ENCODE results near the gene UGT2A2. TPM values are rescaled to one million over a fixed set of nuclear protein-coding genes. Genes with fewer than 3 reads are reported as not detected.
"Not testable (repeated sequence)": the region's sequence is repeated elsewhere in the genome, so short reads cannot be mapped to it uniquely, and the experiment has no call there.

The UGT2A2 gene
- not detected for total RNA-seq
- not detected for polyA plus RNA-seq
- long read RNA-seq, donor 1 = 0 reads
- long read RNA-seq, donor 2 = 0 reads
- long read RNA-seq, donor 3 = 0 reads
- long read RNA-seq, donor 4 = 0 reads
- long read RNA-seq, donor 5 = 0 reads
- long read RNA-seq, donor 6 = 0 reads
- long read RNA-seq, donor 7 = 0 reads
- long read RNA-seq, donor 8 = 0 reads
- long read RNA-seq, donor 9 = 0 reads
- long read RNA-seq, donor 10 = 0 reads

- H3K27me3 ChIP-seq = no peaks in the 10 kb centered on the region
- no peak within 1 kb of the TSS for H3K4me3 ChIP-seq
- DNase-seq = no peak
- no peak within 1 kb of the TSS for H3K27ac ChIP-seq
- intact Hi-C loops (cut with DNase I; ENCODE audit: low total_unique reads) = no loop called here
- H3K36me3 ChIP-seq = no peaks in the 10 kb centered on the region
- H3K4me1 ChIP-seq = no peaks in the 10 kb centered on the region
- 87 to 97% (median 96%) methylated on average over 3 of the region's 3 CpGs for WGBS, 5 donors
- H3K9me3 ChIP-seq = no peaks in the 10 kb centered on the region
- TF ChIP-seq POLR2AphosphoS5 (IDR thresholded peaks at IDR 0.05) = no peak
- TF ChIP-seq, protein P1, sequence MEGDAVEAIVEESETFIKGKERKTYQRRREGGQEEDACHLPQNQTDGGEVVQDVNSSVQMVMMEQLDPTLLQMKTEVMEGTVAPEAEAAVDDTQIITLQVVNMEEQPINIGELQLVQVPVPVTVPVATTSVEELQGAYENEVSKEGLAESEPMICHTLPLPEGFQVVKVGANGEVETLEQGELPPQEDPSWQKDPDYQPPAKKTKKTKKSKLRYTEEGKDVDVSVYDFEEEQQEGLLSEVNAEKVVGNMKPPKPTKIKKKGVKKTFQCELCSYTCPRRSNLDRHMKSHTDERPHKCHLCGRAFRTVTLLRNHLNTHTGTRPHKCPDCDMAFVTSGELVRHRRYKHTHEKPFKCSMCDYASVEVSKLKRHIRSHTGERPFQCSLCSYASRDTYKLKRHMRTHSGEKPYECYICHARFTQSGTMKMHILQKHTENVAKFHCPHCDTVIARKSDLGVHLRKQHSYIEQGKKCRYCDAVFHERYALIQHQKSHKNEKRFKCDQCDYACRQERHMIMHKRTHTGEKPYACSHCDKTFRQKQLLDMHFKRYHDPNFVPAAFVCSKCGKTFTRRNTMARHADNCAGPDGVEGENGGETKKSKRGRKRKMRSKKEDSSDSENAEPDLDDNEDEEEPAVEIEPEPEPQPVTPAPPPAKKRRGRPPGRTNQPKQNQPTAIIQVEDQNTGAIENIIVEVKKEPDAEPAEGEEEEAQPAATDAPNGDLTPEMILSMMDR (IDR thresholded peaks at IDR 0.05) = no peak
- no peak for TF ChIP-seq EP300 (IDR thresholded peaks at IDR 0.05)
These were observed at the start of gene UGT2A2 for GRCh38 chr4:69639542-69639941. Gene UGT2A2, minus strand, starts transcription at chr4:69639642. Its CDS starts 2 bp downstream, at chr4:69639640.

- TF ChIP-seq, protein P1 (IDR thresholded peaks at IDR 0.05) = no peak
- TF ChIP-seq EP300 (IDR thresholded peaks at IDR 0.05) (no peak), POLR2AphosphoS5 (IDR thresholded peaks at IDR 0.05) (no peak), POLR2A (IDR thresholded peaks at IDR 0.05) (no peak)
- Histone ChIP-seq H3K36me3 (no peaks in the 10 kb centered on the region), H3K27ac (no peak overlapping the region), H3K4me1 (peaks cover 0 to 2% (median 0%) of the 10 kb centered on the region in 4 donors), H3K4me3 (no peak overlapping the region), H3K9me3 (no peaks in the 10 kb centered on the region), H3K27me3 (no peaks in the 10 kb centered on the region)
- 61 to 73% (median 66%) methylated on average over 4 of the region's 4 CpGs for WGBS, 5 donors
- no peak for DNase-seq
- intact Hi-C loops (cut with DNase I; ENCODE audit: low total_unique reads) = no loop called here
These were observed 45.4 kb upstream of the UGT2A2 start for GRCh38 chr4:69684804-69685203.

DNA sequence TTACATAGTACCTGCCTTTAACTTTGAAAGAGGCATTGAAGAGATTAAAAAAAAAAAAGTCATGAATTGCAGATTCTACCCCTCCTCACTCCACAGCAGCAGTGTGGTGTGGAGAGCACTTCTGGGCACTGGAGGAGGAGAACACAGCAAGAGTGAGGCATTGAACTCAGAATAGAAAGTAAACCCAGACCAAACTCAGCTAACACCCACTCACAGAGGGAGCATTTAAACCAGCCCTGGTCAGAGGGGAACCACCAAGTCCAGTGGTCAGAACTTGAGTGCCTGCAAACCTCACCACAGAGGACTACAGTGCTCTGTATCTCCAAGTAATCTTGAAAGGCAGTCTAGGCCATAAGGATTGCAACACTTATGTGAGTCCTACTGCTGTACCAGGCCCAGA lies 29.2 kb upstream of the UGT2A2 start:
- Histone ChIP-seq H3K4me3 (no peak overlapping the region), H3K27ac (no peak overlapping the region), H3K27me3 (no peaks in the 10 kb centered on the region), H3K36me3 (no peaks in the 10 kb centered on the region), H3K9me3 (no peaks in the 10 kb centered on the region), H3K4me1 (no peaks in the 10 kb centered on the region)
- no peak for DNase-seq
- TF ChIP-seq POLR2AphosphoS5 (IDR thresholded peaks at IDR 0.05) (no peak), POLR2A (IDR thresholded peaks at IDR 0.05) (no peak), EP300 (IDR thresholded peaks at IDR 0.05) (no peak)
- TF ChIP-seq, protein P1 (IDR thresholded peaks at IDR 0.05) = no peak
- intact Hi-C loops (cut with DNase I; ENCODE audit: low total_unique reads) = no loop called here

GRCh38 chr4:69664009-69664408 lies 24.6 kb upstream of the UGT2A2 start:
- H3K4me3 ChIP-seq; H3K9me3 ChIP-seq; intact Hi-C loops (cut with DNase I; ENCODE audit: low total_unique reads); DNase-seq; H3K27ac ChIP-seq; H3K27me3 ChIP-seq; H3K4me1 ChIP-seq; H3K36me3 ChIP-seq: not testable (repeated sequence)
- WGBS, 5 donors = 82 to 96% (median 91%) methylated on average over 16 to 22 of the region's 22 CpGs

- H3K9me3 ChIP-seq; H3K27ac ChIP-seq; H3K27me3 ChIP-seq; H3K4me1 ChIP-seq; H3K4me3 ChIP-seq; DNase-seq; H3K36me3 ChIP-seq; intact Hi-C loops (cut with DNase I; ENCODE audit: low total_unique reads): not testable (repeated sequence)
- 47 to 66% (median 62%) methylated on average over 4 of the region's 4 CpGs for whole genome bisulfite sequencing, 5 donors
These were observed 21.8 kb upstream of the UGT2A2 start for GRCh38 chr4:69661130-69661803.

Measured in stomach (tissue), 19 donors.